Activated naive CD8-positive, alpha-beta T cell (primary cell): ENCODE measurements around the gene CCDC51.
A peak's percentile ranks its signal among the peaks of the same experiment; 100 is the strongest.

Source experiments
- H3K27ac Mint-ChIP-seq: one replicate; pipeline ENCODE4 v1.8.0; 2021; ENCODE audit warnings: mixed read lengths
- H3K27me3 Mint-ChIP-seq: one replicate; pipeline ENCODE4 v1.8.0; 2021; ENCODE audit warnings: mixed read lengths
- H3K36me3 Mint-ChIP-seq: one replicate; pipeline ENCODE4 v1.8.0; 2021; ENCODE audit warnings: mixed read lengths
- H3K4me1 Mint-ChIP-seq: one replicate; pipeline ENCODE4 v1.8.0; 2021; ENCODE audit warnings: low read depth, mixed read lengths
- H3K4me3 Mint-ChIP-seq: one replicate; pipeline ENCODE4 v1.8.0; 2021; ENCODE audit warnings: mild to moderate bottlenecking, mixed read lengths
- H3K9me3 Mint-ChIP-seq: one replicate; pipeline ENCODE4 v1.8.0; 2021; ENCODE audit warnings: low read depth, mixed read lengths

CCDC51 gene

GRCh38 chr3:48431224-48432029 is 8.5 kb downstream of the CCDC51 start:
- no peaks in the 10 kb centered on the region for H3K27me3 Mint-ChIP-seq
- H3K27ac Mint-ChIP-seq = no peak overlapping the region
- H3K4me1 Mint-ChIP-seq = peaks cover 16% of the 10 kb centered on the region
- H3K9me3 Mint-ChIP-seq = no peaks in the 10 kb centered on the region
- H3K36me3 Mint-ChIP-seq = no peaks in the 10 kb centered on the region
- H3K4me3 Mint-ChIP-seq = peak overlapping the region; percentile 85

- Mint-ChIP-seq H3K36me3 (no peaks in the 10 kb centered on the region), H3K4me1 (peaks cover 16% of the 10 kb centered on the region), H3K27ac (no peak overlapping the region), H3K27me3 (no peaks in the 10 kb centered on the region), H3K4me3 (peak overlapping the region; percentile 85), H3K9me3 (no peaks in the 10 kb centered on the region)
Measured at GRCh38 chr3:48430708-48431101, 9.2 kb downstream of the CCDC51 start.

DNA sequence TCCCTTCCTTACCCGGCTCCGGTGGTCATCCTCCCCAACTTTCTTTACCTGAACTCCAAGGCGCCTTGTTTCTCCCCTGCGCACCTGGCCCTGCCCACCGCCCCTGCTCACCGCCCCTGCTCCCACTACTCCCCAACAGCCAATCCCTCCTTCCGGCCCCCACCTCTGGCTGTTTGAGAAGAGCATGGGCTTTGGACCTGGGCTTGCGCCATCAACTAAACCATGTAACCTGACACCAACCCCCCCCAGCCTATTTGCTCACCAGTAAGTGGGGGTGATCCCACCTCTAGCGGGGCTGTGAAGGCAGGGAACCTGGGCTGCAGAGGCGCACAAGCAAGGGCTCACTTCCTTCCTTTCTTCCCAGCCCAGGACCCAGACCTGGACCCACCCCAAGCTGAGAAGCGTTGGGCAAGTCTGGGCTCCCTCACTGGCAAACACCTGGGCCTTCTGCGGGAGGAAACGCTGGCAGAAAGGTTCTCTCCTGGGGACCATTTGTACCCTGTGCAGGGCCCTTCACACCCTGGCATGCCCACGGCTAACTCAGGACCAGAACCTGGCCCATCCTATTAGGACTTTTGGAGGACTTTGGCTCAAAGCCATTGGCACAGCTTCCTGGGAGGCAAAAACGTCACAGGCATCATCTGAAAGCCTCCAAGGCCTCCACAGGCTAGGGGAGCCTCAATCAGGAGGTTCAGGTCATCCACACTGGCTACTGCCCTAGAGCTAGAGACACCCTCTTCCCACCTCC is 9.8 kb downstream of the CCDC51 start, which contains the start of gene PLXNB1:
Gene PLXNB1, minus strand, starts transcription at position 127 of the 748 bp plus-strand sequence. CDS start 5,475 bp downstream, outside the sequence.
- H3K36me3 Mint-ChIP-seq = no peaks in the 10 kb centered on the region
- H3K4me1 Mint-ChIP-seq = peaks cover 13% of the 10 kb centered on the region
- no peaks in the 10 kb centered on the region for H3K9me3 Mint-ChIP-seq
- peak within 1 kb of the TSS; percentile 34 for H3K27ac Mint-ChIP-seq
- H3K27me3 Mint-ChIP-seq = no peaks in the 10 kb centered on the region
- H3K4me3 Mint-ChIP-seq = peak within 1 kb of the TSS; percentile 85

DNA sequence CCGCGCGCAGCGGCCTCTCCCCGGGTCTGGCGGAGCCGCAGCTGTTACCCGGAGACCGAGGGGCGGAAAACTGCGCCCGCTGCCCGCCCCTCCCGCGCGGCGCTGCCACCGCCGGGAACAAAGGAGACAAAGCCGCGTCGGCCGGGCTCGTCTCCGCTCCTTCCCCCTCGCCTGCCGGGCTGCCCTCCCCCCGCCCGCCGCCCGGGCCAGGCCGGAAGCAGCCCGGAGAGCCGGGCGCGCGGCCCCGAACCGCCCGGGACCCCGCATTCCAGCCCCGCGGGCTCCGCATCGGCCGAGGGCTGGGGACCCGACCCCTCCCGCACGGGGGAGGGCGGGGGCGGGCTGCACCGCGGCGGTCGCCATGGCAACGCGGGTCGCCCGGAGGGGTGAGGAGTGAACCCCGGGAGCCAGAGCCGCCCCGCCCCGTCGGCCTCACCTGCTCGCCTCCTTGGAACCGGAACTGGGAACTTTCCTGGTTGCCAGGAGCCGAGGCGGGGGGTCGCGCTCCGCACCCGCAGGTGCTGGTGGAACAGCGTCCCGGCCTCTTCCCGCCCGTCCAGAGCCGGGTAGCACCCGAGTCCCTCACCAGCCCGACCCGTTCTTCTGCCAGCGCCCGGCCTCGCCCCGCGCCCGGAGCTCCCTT is 10.5 kb downstream of the CCDC51 start:
- Mint-ChIP-seq H3K9me3 (no peaks in the 10 kb centered on the region), H3K27me3 (no peaks in the 10 kb centered on the region), H3K4me3 (peak overlapping the region; percentile 85), H3K27ac (no peak overlapping the region), H3K36me3 (no peaks in the 10 kb centered on the region), H3K4me1 (peaks cover 12% of the 10 kb centered on the region)

DNA sequence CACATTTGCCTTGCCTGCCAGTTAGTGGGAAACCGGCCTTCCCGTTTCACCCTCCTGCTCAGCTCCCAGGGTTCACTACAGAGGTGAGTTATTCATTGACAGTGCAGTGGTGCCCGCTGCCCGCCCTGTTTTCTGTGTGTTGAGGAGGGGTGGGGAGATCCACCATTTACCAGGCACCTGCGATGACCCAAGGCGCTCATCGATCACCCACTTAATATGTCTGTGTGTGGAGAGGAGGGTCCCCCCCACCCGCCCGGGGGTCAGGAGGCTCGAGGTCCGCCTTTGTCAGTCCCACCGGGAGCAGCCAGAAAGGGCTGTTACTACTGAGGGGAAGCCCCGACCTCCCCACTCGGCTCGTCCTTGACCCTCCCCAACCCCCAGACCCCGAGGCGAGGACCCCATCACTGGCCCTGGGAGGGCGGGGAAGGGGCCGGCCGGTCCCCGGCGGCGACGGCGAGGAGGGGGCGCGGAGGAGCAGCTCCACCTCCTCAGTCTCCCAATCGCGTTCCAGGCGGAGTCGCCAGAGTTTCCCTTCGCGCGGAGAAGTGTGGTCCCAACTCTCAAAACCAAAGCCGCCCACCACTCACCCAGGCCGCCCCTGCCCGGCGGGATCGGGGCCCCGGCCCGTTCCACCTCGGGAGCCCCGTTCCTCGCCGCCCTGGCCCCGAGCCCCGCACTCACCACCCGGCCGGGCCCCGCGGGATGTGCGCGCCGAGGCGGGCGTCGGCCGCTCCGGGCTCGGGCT is 11.2 kb downstream of the CCDC51 start:
- H3K27ac Mint-ChIP-seq = no peak overlapping the region
- H3K4me1 Mint-ChIP-seq = peaks cover 10% of the 10 kb centered on the region
- no peaks in the 10 kb centered on the region for H3K36me3 Mint-ChIP-seq
- H3K4me3 Mint-ChIP-seq = peak overlapping the region; percentile 65
- H3K9me3 Mint-ChIP-seq = no peaks in the 10 kb centered on the region
- H3K27me3 Mint-ChIP-seq = no peaks in the 10 kb centered on the region

DNA sequence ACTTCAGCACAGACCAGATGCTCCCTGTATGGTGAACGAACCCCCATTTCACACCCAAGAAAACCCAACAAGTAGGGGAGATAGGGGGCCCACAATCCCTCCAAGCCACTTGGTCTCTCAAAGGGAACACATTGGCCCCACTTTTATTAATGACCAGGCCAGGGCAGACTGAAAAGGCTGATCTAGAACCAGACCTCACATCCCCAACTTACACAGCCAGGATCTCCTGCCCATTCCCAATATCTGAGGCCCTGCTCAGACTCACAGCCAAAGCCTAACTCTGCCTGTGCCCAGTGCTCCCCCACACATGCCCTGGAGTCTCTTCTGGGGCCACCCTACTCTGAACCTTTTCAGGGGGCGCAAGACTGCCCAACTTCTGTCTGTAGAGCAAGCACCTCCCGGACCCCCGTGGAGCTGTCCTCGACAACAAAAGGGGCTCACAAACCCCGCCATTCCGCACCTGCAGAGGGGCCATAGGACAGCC is 11.8 kb downstream of the CCDC51 start:
- H3K27me3 Mint-ChIP-seq = no peaks in the 10 kb centered on the region
- no peaks in the 10 kb centered on the region for H3K9me3 Mint-ChIP-seq
- peaks cover 10% of the 10 kb centered on the region for H3K4me1 Mint-ChIP-seq
- no peaks in the 10 kb centered on the region for H3K36me3 Mint-ChIP-seq
- H3K4me3 Mint-ChIP-seq = peak overlapping the region; percentile 65
- no peak overlapping the region for H3K27ac Mint-ChIP-seq

DNA sequence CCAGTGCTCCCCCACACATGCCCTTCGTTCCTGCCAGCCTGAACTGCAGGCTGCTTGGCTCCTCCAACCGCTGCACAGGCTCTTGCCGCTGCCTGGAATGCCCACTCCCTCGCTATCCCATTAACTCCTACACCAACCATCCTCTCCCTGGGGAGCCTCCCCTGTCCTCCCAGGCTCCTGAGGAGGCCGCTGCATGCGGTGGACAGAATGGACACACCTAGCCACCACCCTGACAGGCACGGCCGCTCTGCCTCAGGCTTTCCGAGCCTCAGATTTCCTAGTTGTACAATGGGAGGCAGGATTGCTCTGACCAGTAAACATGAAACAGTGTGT is 12.3 kb downstream of the CCDC51 start:
- Mint-ChIP-seq H3K27me3 (no peaks in the 10 kb centered on the region), H3K4me1 (peaks cover 10% of the 10 kb centered on the region), H3K4me3 (peak overlapping the region; percentile 65), H3K36me3 (no peaks in the 10 kb centered on the region), H3K27ac (no peak overlapping the region), H3K9me3 (no peaks in the 10 kb centered on the region)

DNA sequence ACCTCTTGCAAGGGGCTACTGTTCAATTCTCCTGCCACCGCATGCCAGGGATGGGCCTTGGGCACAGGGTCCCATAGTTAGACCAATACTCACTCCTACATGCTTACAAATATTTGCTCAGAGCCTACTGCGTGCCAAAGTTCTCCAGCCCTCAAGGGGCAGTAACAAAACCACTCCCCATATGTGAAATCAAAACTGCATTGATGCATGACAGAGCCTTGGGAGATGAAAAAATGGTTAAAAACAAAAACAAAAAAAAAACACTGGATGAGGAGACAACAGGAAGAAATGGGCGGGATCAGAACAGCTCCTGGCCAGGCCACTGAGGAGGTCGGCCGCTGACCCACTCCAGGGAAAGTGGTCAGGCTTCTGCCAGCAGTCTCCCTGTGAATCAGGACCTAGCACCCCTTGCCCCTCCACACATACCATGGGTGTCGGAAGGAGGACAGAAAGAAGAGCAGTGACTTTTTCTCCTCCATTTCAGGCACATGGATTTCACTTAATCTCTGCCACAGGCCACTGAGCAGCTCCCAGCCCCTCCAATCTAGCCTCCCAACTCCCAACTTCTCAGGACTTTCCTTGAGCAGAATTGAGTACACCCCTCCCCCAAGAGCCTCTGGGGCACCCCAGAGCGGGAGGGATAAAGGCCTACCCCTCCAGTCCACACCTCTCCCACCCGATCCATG is 12.8 kb downstream of the CCDC51 start:
- no peaks in the 10 kb centered on the region for H3K36me3 Mint-ChIP-seq
- H3K4me3 Mint-ChIP-seq = peak overlapping the region; percentile 6
- no peaks in the 10 kb centered on the region for H3K27me3 Mint-ChIP-seq
- H3K4me1 Mint-ChIP-seq = peaks cover 10% of the 10 kb centered on the region
- no peaks in the 10 kb centered on the region for H3K9me3 Mint-ChIP-seq
- H3K27ac Mint-ChIP-seq = no peak overlapping the region

DNA sequence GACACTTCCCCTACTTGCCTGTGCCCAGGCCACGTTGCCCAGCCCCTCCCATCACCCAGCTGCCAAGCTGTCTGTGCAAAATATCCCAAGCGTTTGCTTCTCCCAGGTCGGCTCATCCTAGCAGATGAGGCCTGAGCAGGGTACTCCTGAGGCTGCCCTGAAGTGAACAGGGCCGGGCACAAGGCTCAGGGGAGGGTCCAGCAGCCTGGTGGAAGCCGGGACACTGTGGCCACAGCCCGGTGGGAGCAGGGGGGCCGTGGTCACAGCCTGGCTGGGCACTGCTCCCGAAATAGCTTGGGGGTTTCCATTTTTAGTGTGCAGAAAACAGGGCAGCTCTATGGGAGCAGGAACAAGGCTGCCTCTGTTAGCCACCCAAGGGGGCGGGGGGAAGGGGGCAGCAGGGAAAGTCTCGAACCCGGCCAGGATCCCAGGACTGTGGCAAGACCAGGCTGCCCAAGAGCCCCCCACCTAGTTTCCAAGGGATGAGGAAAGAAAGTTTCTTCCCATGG is 13.5 kb downstream of the CCDC51 start:
- Mint-ChIP-seq H3K9me3 (no peaks in the 10 kb centered on the region), H3K4me3 (no peak overlapping the region), H3K27ac (no peak overlapping the region), H3K4me1 (peaks cover 10% of the 10 kb centered on the region), H3K36me3 (no peaks in the 10 kb centered on the region), H3K27me3 (no peaks in the 10 kb centered on the region)

- no peak overlapping the region for H3K27ac Mint-ChIP-seq
- H3K4me1 Mint-ChIP-seq = peaks cover 5% of the 10 kb centered on the region
- H3K27me3 Mint-ChIP-seq = no peaks in the 10 kb centered on the region
- H3K36me3 Mint-ChIP-seq = no peaks in the 10 kb centered on the region
- no peaks in the 10 kb centered on the region for H3K9me3 Mint-ChIP-seq
- no peak overlapping the region for H3K4me3 Mint-ChIP-seq
Measured at GRCh38 chr3:48425281-48425812, 14.6 kb downstream of the CCDC51 start.

DNA sequence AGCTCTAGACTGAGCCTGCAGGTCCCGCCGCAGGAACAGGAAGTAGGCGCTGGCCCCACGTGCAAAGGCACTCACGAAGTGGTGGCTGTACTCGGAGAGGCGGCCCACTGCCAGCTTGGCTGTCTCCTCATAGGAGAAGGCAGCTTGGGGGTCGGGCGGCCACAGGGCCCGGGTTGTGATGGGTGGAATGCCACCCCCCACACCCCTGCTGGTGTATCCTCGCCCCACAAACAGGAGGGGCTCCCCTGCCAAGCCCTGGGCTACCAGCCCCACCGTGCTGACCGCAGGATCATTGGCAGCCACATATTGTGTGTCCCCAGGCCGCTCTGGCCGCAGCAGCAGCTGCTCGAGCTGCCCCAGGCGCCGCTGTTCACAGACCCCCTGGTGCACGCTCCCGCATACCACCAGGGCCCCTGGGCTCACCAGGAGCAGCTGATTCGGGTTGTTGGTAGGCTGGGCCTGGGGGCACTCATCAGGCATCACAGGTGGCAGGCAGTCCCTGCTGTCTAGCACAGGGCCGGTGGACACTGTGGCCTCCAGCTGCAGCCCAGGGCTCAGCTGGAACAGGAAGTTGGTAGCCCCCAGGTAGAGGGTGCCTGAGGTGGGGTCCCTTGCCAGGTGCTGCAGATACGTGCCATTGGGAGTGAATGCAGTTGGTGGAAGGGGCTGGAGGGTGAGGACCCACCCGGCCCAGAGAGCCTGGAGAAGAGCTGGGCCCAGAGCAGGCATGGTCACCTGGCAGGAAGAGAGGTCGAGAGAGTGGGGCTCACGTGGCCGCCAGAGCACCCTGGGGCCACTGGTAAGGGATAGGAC is 15.8 kb downstream of the CCDC51 start:
- no peak overlapping the region for H3K4me3 Mint-ChIP-seq
- no peaks in the 10 kb centered on the region for H3K9me3 Mint-ChIP-seq
- no peaks in the 10 kb centered on the region for H3K27me3 Mint-ChIP-seq
- H3K27ac Mint-ChIP-seq = no peak overlapping the region
- H3K36me3 Mint-ChIP-seq = no peaks in the 10 kb centered on the region
- H3K4me1 Mint-ChIP-seq = peaks cover 1% of the 10 kb centered on the region

DNA sequence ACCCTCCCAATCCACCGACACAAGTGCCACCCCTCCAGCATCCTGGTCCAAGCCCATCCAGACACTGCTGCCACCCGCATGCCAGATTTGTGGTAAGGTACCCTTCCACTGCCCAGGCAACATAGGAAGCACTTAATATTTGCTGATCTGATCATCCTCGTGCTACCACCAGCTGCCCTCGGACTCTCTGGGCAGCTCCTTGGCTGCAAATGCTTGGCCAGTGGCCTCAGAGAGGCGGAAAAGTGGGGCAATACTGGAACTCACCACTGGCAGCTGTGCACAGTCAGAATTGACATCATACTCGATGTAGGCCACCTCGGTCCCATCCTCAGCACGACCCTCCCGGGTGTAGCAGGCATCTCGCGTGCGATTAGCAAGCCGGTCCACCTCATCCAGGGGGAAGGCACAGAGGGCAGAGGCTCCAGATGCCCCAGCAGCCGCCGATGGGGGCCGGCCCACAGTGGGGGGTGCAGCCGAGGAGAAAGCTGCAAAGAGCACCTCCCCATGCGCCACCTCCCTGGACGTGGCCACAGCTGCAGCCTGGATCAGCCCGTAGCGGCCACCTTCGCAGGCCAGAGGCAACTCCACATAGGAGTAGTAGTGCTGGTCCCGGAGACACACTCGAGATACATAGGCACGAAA is 16.6 kb downstream of the CCDC51 start:
- Mint-ChIP-seq H3K27ac (no peak overlapping the region), H3K9me3 (no peaks in the 10 kb centered on the region), H3K4me1 (peaks cover 1% of the 10 kb centered on the region), H3K4me3 (no peak overlapping the region), H3K36me3 (no peaks in the 10 kb centered on the region), H3K27me3 (no peaks in the 10 kb centered on the region)

GRCh38 chr3:48422681-48423080 is 17.2 kb downstream of the CCDC51 start:
- Mint-ChIP-seq H3K27me3 (no peaks in the 10 kb centered on the region), H3K27ac (no peak overlapping the region), H3K36me3 (no peaks in the 10 kb centered on the region), H3K4me1 (no peaks in the 10 kb centered on the region), H3K9me3 (no peaks in the 10 kb centered on the region), H3K4me3 (no peak overlapping the region)
